ENCODE data around the gene INTS7. TPM values are rescaled to one million over a fixed set of nuclear protein-coding genes. Genes with fewer than 3 reads are reported as not detected.

The INTS7 gene
- total and polyA plus RNA-seq, 8 donors: 3.1 to 10.1 (median 4.7) TPM

- intact Hi-C loops (cut with DNase I): no loop called here
- Histone ChIP-seq H3K9me3 (no peaks in the 10 kb centered on the region), H3K36me3 (no peaks in the 10 kb centered on the region), H3K27ac (no peak overlapping the region), H3K4me1 (no peaks in the 10 kb centered on the region), H3K4me3 (no peak overlapping the region), H3K27me3 (no peaks in the 10 kb centered on the region)
- WGBS, 2 donors: 75 to 87% methylated on average over 2 of the region's 2 CpGs
- no peak for DNase-seq
- ATAC-seq: no peak
- no peak for FAIRE-seq
- TF ChIP-seq CTCF (IDR thresholded peaks at IDR 0.05): no peak
These were observed 21.7 kb downstream of the INTS7 start for GRCh38 chr1:212013672-212014071.

- Histone ChIP-seq H3K36me3 (no peaks in the 10 kb centered on the region), H3K4me3 (no peak overlapping the region), H3K27ac (no peak overlapping the region), H3K4me1 (no peaks in the 10 kb centered on the region), H3K27me3 (no peaks in the 10 kb centered on the region), H3K9me3 (no peaks in the 10 kb centered on the region)
- ATAC-seq (peak; percentile 97 to 100 (median 98)), FAIRE-seq (no peak), DNase-seq (peak in 5 of 6 donors; percentile 59 to 80 (median 61))
- peak; percentile 80 to 98 (median 90) for TF ChIP-seq CTCF (IDR thresholded peaks at IDR 0.05)
- 27 to 31% methylated on average over 7 of the region's 7 CpGs for WGBS, 2 donors
- intact Hi-C loops (cut with DNase I): no loop called here
These were observed 23.2 kb downstream of the INTS7 start for GRCh38 chr1:212012034-212012740.

- H3K4me3 ChIP-seq: no peak overlapping the region
- no peak overlapping the region for H3K27ac ChIP-seq
- intact Hi-C loops (cut with DNase I): no loop called here
- TF ChIP-seq CTCF (IDR thresholded peaks at IDR 0.05): no peak
- FAIRE-seq (no peak), DNase-seq (no peak), ATAC-seq (no peak)
- WGBS, 2 donors: 75 to 76% methylated on average over 3 of the region's 3 CpGs
- H3K4me1 ChIP-seq: no peaks in the 10 kb centered on the region
- no peaks in the 10 kb centered on the region for H3K9me3 ChIP-seq
- no peaks in the 10 kb centered on the region for H3K36me3 ChIP-seq
- H3K27me3 ChIP-seq: no peaks in the 10 kb centered on the region
These were observed 25.4 kb downstream of the INTS7 start for GRCh38 chr1:212010004-212010403.

- 92 to 97% methylated on average over 1 of the region's 1 CpG for WGBS, 2 donors
- DNase-seq (no peak), FAIRE-seq (no peak), ATAC-seq (no peak)
- intact Hi-C loops (cut with DNase I): no loop called here
- H3K9me3 ChIP-seq: no peaks in the 10 kb centered on the region
- no peak for TF ChIP-seq CTCF (IDR thresholded peaks at IDR 0.05)
- no peaks in the 10 kb centered on the region for H3K4me1 ChIP-seq
- H3K36me3 ChIP-seq: no peaks in the 10 kb centered on the region
- H3K4me3 ChIP-seq: no peak overlapping the region
- no peaks in the 10 kb centered on the region for H3K27me3 ChIP-seq
- H3K27ac ChIP-seq: no peak overlapping the region
These were observed 25.8 kb downstream of the INTS7 start for GRCh38 chr1:212009561-212009960.

- Histone ChIP-seq H3K27me3 (no peaks in the 10 kb centered on the region), H3K4me3 (no peak overlapping the region), H3K9me3 (no peaks in the 10 kb centered on the region), H3K27ac (no peak overlapping the region), H3K4me1 (no peaks in the 10 kb centered on the region), H3K36me3 (no peaks in the 10 kb centered on the region)
- intact Hi-C loops (cut with DNase I): no loop called here
- TF ChIP-seq CTCF (IDR thresholded peaks at IDR 0.05): no peak
- DNase-seq (no peak), FAIRE-seq (no peak), ATAC-seq (no peak)
- 87 to 89% methylated on average over 9 of the region's 9 CpGs for WGBS, 2 donors
These were observed 27.5 kb downstream of the INTS7 start for GRCh38 chr1:212007886-212008285.

All from pancreas (tissue), 10 donors.